DMS53 (cell line): ENCODE measurements around the gene DFFA.
A peak's percentile ranks its signal among the peaks of the same experiment; 100 is the strongest.
"Not testable (repeated sequence)": the region's sequence is repeated elsewhere in the genome, so short reads cannot be mapped to it uniquely, and the experiment has no call there.

Experiments
- DNase-seq: peaks from one replicate; lab custom pipeline; 2025; lab: John Stamatoyannopoulos, UW

Gene DFFA

GRCh38 chr1:10430216-10431069, 41.9 kb downstream of the DFFA start, which contains the start of gene CENPS:
Gene CENPS (plus strand): TSS chr1:10430433. CDS start chr1:10430518, 85 bp downstream.
- DNase-seq, result peak; percentile 93

DNA sequence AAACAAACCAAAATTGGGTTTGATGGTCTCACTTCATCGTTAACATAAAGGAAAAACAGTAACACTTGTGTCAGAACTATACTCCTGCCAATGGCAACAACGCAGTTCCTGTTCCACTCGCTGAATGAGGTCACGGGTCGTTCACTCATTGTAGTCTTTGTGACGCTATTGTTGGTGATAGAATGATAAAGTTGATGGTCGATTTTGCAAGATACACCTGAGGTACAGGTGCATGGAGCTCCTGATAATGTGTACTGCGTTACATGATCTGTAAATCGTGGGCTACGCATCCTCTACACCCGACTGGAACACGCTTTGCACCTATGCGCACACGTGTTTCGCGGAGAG, 42.5 kb downstream of the DFFA start:
- DNase-seq, result peak; percentile 71

GRCh38 chr1:10428984-10429383, 43.3 kb downstream of the DFFA start:
- DNase-seq, result no peak

GRCh38 chr1:10426535-10426848, 45.8 kb downstream of the DFFA start:
- DNase-seq, result not testable (repeated sequence)

- not testable (repeated sequence) for DNase-seq
Measured at GRCh38 chr1:10425826-10426534, 46.3 kb downstream of the DFFA start.

GRCh38 chr1:10424651-10425050, 47.7 kb downstream of the DFFA start:
- no peak for DNase-seq

- DNase-seq, result no peak
Measured at GRCh38 chr1:10424034-10424433, 48.3 kb downstream of the DFFA start.

DNA sequence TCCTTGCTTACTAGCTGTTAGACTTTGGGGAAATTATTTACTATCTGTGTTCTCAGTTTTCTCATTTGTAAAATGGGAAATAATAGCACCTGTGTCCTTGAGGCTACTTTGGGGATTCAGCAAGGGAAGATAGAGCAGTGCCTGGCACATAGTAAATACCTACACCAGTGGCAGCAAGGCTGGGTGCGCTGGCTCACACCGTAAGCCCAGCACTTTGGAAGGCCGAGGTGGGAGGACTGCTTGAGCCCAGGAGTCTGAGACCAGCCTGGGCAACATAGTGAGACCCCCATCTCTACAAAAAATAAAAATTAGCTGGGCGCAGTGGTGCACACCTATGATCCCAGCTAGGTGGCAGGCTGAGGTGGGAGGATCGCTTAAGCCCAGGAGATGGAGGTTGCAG, 50.7 kb downstream of the DFFA start:
- no peak for DNase-seq

- DNase-seq, result no peak
Measured at GRCh38 chr1:10419351-10419750, 53.0 kb downstream of the DFFA start.

DNA sequence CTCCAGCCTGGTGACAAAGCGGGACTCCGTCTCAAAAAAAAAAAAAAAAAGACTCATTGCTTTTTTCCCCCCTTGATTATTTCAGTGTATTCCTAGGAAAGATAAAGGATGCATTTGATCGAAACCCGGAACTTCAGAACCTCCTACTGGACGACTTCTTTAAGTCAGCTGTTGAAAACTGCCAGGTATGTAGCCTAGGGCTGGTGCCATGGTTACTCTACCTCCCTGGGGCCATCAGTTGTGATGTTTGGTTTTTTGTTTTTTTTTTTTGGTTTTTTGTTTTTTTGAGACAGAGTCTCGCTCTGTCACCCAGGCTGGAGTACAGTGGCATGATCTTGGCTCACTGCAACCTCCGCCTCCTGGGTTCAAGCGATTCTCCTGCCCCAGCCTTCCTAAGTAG, 53.6 kb downstream of the DFFA start:
- DNase-seq, result not testable (repeated sequence)

DNA sequence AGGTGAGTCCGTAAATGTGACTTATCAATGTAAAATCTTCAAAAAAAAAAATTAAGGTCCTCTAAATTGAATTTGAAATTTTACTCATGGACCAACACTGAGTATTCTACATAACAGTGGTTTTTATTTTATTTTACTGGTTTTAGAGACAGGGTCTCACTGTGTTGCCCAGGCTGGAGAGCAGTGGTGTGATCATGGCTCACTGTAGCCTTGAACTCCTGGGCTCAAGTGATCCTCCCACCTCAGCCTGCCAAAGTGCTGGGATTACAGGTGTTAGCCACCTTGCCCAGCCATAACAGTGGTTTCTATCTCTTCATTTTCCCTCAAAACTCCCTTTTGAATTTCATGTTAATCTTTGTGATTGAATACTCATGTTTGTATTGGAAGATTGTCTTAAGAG, 56.4 kb downstream of the DFFA start:
- DNase-seq, result not testable (repeated sequence)

DNA sequence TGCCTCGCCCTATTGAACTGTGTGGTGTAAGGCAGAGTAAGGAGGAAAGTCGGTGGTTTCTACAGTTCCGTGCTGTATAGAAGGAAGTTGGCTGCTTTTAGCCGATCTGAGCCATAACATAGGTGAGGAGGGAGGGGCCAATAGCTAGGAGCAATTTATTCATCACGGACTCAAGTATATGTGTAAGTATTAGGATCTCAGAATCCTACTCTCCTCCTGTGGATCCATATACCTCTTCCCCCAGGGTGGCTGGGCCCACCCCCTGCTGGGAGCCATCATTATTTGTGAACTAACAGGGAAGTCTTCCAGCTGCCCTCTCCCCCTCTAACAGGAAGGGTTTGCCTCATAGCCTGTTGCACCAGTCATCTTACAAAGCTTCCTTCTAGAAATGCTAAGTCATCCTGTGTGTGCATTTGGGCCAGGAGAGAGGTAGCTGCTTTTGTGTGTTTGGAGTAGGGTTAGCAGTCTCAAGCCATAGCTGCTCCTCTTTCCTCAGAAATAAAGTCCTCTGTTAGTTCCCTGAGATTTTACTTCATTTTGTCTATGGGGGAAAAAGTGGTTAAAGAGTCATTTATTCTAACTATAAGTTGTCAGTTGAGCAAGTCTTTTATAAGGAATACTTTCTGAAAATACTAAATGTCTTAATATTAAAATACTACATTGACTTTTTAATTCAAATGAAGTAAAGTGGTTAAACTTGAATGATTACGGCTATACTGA, 57.0 kb downstream of the DFFA start:
- peak; percentile 77 for DNase-seq

DNA sequence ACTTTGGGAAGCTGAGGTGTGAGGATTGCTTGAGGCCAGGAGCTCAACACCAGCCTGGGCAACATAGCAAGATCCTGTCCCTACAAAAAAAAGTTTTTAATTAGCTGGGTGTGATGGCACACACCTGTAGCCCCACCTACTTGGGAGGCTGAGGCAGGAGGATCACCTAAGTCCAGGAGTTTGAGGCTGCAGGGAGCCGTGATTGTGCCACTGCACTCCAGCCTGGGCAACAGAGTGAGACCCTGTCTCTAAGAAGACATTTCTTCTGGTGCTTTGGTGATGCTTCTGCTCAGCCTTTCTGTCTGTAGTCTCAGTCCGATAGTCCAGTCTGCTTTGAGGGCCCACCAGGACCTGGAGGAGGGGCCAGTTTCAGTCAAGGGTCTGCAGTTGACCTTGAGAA, 65.1 kb downstream of the DFFA start:
- no peak for DNase-seq
